GM04503 (cell line): Measurements from ENCODE around the gene ARID5B.
"Not testable (repeated sequence)": the region's sequence is repeated elsewhere in the genome, so short reads cannot be mapped to it uniquely, and the experiment has no call there.

Experiments
- DNase-seq: peaks from one replicate; pipeline ENCODE4 v3.0.0-alpha.2; 2012; ENCODE audit warnings: low read depth

The ARID5B gene, protein sequence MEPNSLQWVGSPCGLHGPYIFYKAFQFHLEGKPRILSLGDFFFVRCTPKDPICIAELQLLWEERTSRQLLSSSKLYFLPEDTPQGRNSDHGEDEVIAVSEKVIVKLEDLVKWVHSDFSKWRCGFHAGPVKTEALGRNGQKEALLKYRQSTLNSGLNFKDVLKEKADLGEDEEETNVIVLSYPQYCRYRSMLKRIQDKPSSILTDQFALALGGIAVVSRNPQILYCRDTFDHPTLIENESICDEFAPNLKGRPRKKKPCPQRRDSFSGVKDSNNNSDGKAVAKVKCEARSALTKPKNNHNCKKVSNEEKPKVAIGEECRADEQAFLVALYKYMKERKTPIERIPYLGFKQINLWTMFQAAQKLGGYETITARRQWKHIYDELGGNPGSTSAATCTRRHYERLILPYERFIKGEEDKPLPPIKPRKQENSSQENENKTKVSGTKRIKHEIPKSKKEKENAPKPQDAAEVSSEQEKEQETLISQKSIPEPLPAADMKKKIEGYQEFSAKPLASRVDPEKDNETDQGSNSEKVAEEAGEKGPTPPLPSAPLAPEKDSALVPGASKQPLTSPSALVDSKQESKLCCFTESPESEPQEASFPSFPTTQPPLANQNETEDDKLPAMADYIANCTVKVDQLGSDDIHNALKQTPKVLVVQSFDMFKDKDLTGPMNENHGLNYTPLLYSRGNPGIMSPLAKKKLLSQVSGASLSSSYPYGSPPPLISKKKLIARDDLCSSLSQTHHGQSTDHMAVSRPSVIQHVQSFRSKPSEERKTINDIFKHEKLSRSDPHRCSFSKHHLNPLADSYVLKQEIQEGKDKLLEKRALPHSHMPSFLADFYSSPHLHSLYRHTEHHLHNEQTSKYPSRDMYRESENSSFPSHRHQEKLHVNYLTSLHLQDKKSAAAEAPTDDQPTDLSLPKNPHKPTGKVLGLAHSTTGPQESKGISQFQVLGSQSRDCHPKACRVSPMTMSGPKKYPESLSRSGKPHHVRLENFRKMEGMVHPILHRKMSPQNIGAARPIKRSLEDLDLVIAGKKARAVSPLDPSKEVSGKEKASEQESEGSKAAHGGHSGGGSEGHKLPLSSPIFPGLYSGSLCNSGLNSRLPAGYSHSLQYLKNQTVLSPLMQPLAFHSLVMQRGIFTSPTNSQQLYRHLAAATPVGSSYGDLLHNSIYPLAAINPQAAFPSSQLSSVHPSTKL

DNA sequence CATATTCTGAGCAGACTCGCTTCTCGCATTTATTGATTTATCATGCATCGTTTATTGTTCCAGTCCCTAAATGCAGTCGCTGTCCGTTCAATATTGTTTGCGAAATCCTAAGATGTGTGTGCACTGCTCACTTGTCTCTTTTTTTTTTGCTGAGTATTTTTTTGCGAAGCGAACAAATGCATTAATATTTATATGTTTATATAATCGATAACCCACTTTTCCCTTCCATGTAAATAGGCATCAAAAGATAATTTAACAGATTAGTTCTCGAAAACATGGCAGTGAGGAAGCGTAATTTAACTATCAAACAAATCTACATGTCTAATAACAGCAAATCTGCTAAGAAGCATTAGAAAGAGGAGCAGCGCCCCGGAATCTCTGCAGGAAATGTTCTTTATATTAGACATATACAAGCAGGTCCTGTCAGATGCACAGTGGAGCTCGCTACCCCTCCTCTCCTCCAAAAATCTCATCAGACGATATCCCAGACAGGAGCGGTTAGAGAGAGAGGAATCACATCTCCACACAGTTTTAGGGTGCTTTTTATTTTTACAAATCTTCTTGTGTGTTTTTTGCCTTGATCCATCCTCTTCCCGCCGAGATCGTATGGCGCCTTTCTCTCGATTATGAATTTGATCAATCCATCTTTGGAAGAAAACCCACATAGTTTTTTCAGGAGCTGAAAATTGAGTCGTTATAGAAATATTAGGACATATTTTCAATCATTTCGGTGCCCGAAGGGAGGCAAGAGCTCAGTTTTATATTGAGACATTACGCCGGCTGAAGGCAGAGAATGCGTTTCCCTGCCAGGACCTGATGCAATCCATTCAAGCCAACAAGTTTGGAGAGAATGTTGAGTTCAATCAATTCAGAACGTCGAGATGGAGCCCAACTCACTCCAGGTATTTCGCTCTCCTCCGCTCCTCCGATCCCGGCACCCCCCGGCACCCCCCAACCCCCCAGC, at the start of gene ARID5B:
TSS of gene ARID5B (plus strand) at position 871 of the 964 bp plus-strand sequence. CDS start at position 882, 11 bp downstream.
- DNase-seq, result no peak

DNA sequence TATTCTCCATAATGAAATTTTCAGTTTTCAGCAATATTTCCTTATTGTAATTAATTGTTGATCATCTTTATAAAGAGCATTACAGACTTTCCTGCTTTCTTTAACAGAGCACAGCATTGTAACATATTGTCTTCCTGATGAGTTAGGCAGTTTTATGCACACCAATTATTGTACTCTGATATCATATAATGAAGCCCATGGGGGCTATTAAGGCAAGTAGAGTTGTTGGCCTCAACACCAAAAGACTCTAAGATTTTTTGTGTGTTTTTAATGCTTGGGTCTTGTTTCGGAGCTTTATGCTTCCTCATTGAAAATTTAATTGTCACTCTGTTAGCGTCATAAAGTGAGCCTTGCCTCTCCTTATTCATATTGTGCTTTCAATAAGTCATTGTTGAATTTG, 49.2 kb upstream of the ARID5B start:
- no peak for DNase-seq

DNA sequence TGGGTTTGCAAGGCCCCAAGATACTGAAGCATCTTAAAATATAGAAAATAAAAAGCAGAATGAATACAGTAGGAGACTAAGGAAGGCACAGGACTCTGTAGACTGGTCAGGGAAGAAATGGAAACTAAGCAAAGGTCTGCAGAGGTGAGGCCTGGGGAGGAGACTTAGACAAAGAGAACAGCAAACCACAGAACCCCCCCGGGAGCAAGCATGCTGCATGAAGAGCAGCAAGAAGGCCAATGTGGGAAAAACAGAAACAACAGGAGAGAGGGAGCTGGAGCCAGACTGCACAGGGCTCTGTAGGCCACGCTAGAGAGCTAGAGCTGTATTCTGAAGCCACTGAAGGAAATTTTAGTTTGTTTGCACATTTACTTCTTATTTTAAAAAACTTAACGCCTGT, 45.7 kb upstream of the ARID5B start:
- no peak for DNase-seq

DNA sequence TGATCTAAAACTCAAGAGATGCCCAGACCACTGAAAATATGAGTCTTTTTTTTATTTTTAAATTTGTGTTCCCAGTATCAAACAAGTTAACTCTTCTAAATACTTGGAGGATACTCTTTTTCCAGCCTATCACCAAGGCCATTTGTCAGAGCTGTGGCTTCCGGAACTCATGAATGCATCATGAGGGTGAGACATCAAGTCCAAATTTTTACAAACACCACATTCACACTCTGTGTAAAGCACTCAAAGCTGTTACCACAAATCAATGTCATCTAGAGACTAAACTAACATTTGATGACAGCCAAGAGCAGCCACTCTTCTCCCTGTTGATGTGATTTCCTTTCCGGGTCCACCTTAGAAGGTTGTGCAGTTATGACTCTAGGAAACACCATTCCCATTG, 43.8 kb upstream of the ARID5B start:
- no peak for DNase-seq

DNA sequence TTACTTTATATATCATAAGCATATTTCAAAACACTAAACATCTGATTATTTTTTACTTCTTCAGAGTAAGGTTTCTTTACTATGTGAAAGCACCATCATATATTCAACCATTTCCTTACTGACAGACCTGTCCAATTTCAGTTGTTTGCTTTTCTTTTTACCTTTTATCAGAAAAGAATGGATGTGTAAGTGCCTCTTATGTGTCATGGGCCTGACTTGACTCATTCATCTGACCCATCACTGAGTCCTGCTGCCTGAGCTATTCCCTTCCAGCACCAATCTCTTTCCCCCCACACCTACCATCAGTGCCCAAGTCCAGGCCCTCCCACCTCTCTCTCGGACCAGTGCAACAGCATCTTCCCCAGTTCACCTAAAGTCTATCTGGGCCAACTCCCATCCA, 41.7 kb upstream of the ARID5B start:
- no peak for DNase-seq

DNA sequence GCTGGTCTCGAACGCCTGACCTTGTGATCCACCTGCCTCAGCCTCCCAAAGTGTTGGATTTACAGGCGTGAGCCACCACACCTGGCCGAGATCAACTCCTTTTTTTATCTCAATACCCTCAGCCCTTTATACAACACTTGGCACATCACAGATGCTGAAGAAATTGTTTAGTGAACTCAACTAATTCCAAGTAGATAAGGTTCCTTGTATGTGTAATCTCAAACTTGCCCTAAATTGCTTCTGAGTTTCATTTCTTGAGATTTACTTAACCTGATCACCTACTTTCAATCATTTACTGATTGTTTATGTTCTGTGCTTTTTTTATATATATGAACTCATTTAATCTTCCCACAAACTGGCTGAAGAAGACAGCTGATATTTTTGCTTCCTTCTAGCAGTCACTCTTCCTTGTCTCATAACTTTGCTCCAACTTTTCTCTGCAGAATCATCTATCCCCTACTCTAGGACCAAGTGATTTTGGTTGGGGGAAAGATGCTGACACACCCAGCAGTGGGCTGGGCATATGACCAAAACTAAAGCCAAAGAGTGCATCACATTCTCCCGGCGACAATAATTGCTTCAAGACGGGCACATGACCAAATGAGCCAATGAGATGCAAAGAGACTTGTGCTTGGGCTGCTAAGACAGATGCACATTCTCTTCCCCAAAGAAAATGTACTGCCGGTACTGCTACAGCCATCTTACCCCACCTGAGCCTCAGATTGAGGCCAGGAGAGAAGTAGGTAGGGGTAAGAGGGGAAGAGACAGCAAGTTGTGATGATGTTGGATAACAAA, 40.3 kb upstream of the ARID5B start:
- no peak for DNase-seq

DNA sequence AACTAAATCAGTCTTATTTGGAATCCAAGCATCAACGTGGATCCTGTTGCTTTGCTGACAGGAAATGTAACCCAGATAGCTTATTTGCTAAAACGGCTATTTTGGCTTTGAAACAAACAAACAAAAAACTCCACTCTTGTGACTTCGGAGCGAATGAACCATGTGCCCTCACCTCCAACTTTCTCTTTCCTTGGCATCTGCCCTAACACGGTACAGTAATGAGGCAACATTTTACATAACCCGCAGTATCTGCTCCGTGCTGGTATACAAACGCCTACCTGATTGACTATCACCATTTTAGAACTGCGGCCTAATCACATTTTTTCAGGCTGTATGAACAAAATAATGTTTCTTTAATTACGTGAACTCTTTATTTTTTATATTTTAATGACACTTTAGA, 37.5 kb upstream of the ARID5B start:
- no peak for DNase-seq

DNA sequence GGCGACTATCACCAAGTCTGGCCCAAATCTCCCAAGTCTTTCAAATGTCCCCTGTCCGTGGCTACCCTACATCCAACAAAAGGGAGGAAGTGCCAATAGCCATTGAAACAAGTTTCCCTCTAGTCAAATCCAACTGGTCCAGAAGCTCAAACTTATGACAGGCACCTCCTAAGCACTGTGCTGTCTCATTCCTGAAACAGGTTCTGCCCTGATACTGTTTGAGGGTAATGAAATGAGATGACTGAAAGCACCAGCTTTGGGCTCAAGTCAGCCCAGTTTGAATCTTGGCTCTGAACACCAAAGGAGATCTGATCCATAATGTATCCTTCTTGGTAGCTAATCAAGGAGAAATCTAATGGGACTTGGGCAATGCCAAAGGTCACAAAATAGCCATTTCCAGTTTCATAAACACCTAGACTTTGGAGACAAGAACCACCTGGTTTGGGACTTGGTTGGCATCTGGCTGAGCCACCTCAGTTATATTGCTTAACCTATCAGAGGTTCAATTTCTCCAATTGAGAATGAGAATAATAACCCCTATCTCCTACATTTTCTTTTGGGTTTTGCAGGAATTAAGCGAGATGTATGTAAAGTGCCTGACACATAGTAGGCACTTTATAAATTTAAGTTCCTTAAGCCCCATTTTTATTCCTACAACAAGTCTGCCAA, 34.7 kb upstream of the ARID5B start:
- no peak for DNase-seq

DNA sequence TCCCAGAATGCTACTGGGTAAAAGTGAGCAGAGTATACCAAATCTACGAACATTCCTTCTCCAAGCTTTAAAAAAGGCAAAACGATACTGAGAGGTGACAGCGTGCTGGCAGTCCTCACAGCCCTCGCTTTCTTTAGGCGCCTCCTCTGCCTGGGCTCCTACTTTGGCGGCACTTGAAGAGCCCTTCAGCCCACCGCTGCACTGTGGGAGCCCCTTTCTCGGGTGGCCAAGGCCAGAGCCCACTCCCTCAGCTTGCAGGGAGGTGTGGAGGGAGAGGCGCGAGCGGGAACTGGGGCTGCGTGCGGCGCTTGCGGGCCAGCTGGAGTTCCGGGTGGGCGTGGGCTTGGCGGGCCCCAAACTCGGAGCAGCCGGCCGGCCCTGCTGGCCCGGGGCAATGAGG, 34.1 kb upstream of the ARID5B start:
- DNase-seq, result not testable (repeated sequence)

DNA sequence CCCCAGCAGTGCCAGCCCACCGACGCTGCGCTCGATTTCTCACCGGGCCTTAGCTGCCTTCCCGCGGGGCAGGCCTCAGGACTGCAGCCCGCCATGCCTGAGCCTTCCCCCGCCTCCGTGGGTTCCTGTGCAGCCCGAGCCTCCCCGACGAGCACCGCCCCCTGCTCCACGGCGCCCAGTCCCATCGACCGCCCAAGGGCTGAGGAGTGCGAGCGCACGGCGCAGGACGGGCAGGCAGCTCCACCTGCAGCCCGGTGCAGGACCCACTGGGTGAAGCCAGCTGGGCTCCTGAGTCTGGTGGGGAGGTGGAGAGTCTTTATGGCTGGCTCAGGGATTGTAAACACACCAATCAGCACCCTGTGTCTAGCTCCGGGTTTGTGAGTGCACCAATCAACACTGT, 33.7 kb upstream of the ARID5B start:
- not testable (repeated sequence) for DNase-seq

DNA sequence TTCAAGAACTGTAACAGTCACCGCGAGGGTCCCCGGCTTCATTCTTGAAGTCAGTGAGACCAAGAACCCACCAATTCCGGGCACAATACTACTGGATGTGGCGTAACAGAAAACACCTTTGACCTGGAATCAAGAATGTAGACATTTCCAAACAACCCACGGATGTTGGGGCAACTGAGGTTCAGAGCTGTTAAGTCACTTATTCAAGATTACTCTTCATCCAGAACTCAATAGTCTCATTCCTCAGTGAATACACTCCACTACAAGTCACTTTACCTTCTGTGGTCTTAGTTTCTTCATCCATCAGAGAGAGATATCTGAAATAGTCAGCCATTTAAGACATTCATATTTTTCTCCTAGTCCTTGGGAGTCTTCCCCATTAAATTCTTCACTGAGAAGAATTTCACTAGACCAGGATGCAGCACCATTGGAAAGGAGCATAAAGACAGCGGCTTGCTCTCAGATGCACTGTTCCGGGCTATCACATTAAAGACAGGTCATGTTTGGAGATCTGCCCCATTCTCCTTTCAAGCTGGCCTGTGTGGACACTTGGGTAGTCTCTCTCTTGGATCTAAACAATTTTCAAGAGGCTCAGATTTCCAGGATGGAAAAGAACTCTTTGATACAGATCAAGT, 32.3 kb upstream of the ARID5B start:
- DNase-seq, result no peak

DNA sequence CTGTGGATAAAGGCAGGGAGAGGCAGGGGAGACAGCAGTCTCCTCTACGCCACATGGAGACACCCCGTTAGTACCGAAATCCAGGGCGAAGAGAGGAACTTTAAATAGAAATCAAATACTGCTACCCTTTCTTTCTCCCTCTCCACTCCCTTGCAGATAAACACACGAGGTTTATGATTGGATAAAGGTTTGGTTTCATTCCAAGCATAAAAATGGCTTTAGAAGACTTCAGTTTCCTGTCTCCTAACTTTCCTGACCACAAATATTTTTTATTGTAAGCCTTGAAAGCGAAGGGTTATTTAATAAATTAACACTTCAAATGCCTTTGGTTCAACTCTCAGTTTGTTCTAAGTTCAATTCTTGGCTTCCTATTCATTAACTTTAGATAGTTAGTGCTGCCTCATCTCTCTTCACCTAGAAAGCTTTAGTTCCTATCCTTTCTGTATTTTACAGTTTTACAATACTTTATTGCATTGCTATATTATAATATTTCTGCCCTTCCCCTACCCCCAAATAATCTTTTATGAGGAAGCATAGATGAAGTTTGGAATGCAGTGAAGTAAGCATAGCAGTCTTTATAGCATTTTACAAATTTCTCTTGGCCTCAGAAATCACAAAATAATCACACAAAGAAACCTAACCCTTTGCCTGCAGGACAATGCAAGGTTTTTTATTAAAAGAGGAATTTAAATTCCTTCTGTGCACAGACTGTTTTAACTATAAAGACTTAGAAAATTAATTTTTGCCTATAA, 31.5 kb upstream of the ARID5B start:
- DNase-seq, result no peak

DNA sequence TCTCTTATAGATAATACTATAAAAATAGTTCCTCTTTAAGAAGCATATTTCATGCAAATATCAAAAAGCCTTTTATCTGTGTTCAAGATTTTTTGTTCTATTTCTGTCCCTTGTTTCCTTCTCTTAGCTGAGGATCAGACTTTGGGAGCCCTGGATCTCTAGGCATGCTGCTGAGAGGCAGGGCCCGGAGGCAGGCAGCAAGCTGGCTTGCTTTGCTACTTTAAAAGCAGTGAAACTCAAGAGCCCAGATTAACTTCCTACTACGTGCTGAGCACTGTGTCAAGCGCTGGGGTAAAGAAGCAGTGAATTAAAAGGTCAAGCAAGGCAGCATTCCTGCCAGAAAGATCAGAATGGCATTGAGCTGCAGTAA, 31.0 kb upstream of the ARID5B start:
- DNase-seq, result no peak

DNA sequence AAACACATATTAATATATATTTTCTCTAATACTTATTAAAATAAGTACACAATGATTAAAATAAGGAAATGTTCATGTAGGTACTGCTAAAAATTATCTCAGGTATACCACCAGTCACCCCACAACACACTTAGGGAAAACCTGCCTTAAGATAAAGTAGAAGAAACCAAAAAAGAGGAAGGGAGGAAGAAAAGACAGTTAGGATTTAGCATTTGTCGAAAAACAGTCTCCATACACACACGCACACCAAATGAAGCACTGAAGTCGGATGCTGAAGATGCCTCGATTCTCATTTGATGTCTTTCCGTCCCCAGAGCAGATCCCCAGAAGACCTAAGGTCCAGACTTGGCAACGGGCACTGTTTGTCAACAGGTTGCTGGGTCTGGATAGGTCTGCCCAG, 30.0 kb upstream of the ARID5B start:
- DNase-seq, result no peak

DNA sequence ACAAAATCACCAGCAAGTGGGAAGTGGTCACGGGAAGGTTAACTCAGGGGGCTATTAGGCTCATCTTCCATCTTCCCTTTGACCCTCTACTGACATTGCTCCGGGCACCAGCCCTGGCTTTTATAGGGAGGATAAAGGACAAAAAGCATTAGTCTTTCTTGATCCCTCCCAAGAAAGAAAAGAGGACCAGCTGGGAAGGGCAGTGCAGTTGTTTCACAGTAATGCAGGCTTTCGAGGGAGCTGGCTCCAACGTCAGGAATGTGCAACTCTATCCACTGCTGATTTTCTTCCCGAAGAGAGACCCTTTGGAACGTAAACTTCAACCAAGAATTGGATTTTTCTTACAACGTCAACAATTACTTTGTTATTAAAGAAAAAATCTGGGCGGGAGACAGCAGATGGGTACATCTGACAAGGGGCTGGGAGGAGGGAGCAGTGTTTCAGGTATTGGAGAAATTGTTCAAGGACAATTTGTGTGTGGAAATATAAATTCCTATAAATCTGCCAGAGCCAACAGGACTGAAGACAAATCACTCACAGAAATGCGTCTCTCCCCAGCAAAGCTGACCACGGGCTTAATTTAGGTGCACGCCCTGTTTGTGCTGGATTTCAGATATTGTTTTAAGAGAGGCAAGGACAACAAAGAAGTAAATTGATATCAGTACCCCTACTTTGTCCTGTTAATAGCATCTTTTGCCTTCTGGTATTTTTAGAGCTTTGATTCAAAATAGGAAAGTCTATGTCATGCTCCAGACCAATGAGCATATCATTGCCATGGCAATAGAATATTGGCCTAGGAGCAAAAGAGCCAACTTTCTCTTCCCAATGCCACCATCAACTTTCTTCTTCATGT, 23.4 kb upstream of the ARID5B start:
- DNase-seq, result no peak

DNA sequence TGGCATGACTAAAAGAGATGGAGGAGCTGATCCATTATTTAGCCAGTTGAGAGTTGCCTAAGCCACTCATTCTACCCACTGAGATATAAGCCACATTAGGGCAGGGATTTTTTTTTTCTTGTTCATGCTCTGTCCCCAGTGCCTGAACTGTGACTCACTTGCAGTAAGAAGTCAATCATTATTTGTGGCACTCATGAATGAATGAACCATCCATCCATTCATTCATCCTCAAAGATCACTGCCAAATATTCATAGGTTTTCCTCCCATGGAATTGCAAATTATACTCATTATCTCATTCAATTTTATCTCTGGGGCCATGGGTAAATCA, 22.8 kb upstream of the ARID5B start:
- DNase-seq, result no peak

DNA sequence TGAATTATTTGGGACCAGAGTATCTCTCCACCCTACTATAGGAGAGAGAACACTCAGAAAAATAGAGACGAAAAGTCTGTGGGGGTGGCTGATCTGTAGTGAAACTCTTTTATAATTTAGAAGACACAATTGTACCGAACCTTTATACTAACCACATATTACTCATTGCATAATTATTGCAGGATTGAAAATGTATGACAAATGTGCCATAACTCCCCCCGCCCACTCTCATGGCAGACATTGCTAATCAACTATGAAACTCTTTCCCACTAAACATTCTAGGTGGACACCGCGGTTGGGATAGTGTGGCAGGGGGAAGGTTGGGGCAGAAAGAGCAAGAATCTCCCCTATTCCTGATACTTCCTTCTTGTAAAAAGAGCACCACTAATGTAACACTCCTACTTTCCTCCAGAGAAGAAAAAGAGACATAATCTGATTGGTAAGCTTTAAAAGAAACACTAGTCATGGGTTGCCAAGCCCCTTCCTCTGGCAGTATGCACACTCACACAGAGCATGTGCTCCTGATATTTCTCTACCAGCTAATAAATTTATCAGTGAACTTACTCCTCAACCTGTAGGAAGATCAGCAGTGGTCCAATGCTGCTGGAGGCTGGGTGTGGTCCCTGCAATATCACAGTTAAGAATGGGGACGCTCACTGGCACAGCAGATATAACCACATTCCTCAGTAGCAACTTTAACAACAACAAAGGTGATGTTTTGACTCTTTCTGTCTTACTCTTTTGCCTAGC, 18.7 kb upstream of the ARID5B start:
- no peak for DNase-seq
